Lower leg skin (tissue), 4 donors: ENCODE measurements around the gene OR8J3. TPM values are rescaled to one million over a fixed set of nuclear protein-coding genes. Genes with fewer than 3 reads are reported as not detected.

Experiments used
- DNase-seq, 2 donors: peaks; one replicate each; pipeline ENCODE4 v3.0.0-alpha.2; 2019; ENCODE audit warnings: low spot score in 2 of 2
- H3K4me3 ChIP-seq: fragments of 200-600 bp; sonication (generic); 2 replicates; pipeline ENCODE4 v1.5.1; 2017; ENCODE audit warnings: mild to moderate bottlenecking, low read depth; ENCODE audit not compliant: poor library complexity, severe bottlenecking
- CTCF ChIP-seq, 3 donors: fragments of 450-650 bp; IDR thresholded peaks; one replicate each; pipeline ENCODE4 v1.5.1; 2016; ENCODE audit warnings: antibody characterized with exemption in 3 of 3, mild to moderate bottlenecking in 3 of 3, moderate library complexity in 2 of 3
- POLR2A ChIP-seq, 2 donors: fragments of 450-650 bp; IDR thresholded peaks; one replicate each; pipeline ENCODE4 v1.6.1; 2016 to 2017; ENCODE audit warnings: antibody characterized with exemption in 2 of 2, mild to moderate bottlenecking in 1 of 2, moderate library complexity in 1 of 2
- WGBS, 2 donors: methylation state at CpG; one replicate each; pipeline ENCODE4 v1.1.5; 2018; 5-methylcytosine and 5-hydroxymethylcytosine counted together
- intact Hi-C: fragments of 100-400 bp; cut with DNase I; formaldehyde crosslinking; loops from one replicate; pipeline ENCODE4 v1.15.0; 2023; ENCODE audit warnings: low total_unique reads
- total RNA-seq, 4 donors: library from RNA; depleted of rRNA; stranded (reverse); fragments of >200 nt; gene quantifications; one replicate each; pipeline ENCODE4 v1.1.0, GENCODE V29; 2016

OR8J3 gene
- total RNA-seq, 4 donors from 2014 or later: not detected

- DNase-seq: no peak
- WGBS, 2 donors: 60 to 68% methylated on average over 3 of the region's 3 CpGs
- H3K4me3 ChIP-seq: no peak within 1 kb of the TSS
- intact Hi-C loops: no loop called here
- TF ChIP-seq POLR2A (IDR thresholded peaks at IDR 0.05) (no peak), CTCF (IDR thresholded peaks at IDR 0.05) (no peak)
These were observed 47.0 kb downstream of the OR8J3 start, which contains the start of gene OR8I2 for GRCh38 chr11:56093008-56093407. Gene OR8I2, plus strand, starts transcription at chr11:56093308. Its CDS starts 0 bp downstream, at chr11:56093308.

GRCh38 chr11:56089697-56090096 is 50.3 kb downstream of the OR8J3 start:
- no peak for DNase-seq
- TF ChIP-seq CTCF (IDR thresholded peaks at IDR 0.05): no peak
- TF ChIP-seq POLR2A (IDR thresholded peaks at IDR 0.05): no peak
- H3K4me3 ChIP-seq: no peak overlapping the region
- WGBS, 2 donors: 69 to 91% methylated on average over 3 of the region's 3 CpGs
- intact Hi-C loops: no loop called here

Other genes starting within 250 kb of the OR8J3 start
- not detected for gene OR5W2, start 225.6 kb downstream of the OR8J3 start, total RNA-seq
- not detected for gene OR5I1, start 203.8 kb downstream of the OR8J3 start, total RNA-seq
- gene OR10AG1, start 170.3 kb downstream of the OR8J3 start, total RNA-seq: not detected
- not detected for gene OR5F1, start 145.6 kb downstream of the OR8J3 start, total RNA-seq
- not detected for gene OR5AS1, start 112.5 kb downstream of the OR8J3 start, total RNA-seq
- not detected for gene OR8I2, start 46.9 kb downstream of the OR8J3 start, total RNA-seq
- not detected for gene OR8H2, start 36.5 kb downstream of the OR8J3 start, total RNA-seq
- not detected for gene OR8H3, start 17.8 kb downstream of the OR8J3 start, total RNA-seq
- gene OR8K5, start 20.1 kb upstream of the OR8J3 start, total RNA-seq: not detected
- gene OR5J2, start 36.4 kb upstream of the OR8J3 start, total RNA-seq: not detected
- gene OR5T2, start 94.1 kb upstream of the OR8J3 start, total RNA-seq: not detected
- not detected for gene OR5T3, start 112.1 kb upstream of the OR8J3 start, total RNA-seq
- gene OR5T1, start 134.0 kb upstream of the OR8J3 start, total RNA-seq: not detected
- gene OR8H1, start 152.1 kb upstream of the OR8J3 start, total RNA-seq: not detected
- not detected for gene OR8K3, start 174.9 kb upstream of the OR8J3 start, total RNA-seq
- gene OR8K1, start 205.8 kb upstream of the OR8J3 start, total RNA-seq: not detected
- gene OR8J1, start 214.1 kb upstream of the OR8J3 start, total RNA-seq: not detected
- not detected for gene OR8U1, start 235.4 kb upstream of the OR8J3 start, total RNA-seq